ENCODE data around the gene ST3GAL3.

The ST3GAL3 gene

DNA sequence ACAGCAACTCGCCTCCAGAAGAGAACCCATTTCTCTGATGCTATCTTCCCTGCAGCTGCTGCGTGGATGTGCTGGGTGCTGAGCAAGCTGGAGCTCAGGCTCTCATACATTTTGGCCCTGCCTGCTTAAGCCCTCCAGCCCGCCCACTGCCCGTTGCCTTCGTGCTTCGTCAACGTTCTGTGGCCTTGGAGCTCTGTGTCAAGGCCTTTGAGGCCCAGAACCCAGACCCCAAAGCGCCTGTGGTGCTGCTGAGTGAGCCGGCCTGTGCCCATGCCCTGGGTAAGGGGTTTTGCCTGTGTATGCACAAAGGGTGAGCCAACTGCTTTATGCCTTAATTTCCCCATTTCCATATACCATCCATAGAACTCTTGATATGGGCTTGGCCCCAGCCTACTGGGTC lies 263.6 kb downstream of the ST3GAL3 start:
- FAIRE-seq, result no peak

GRCh38 chr1:43971336-43971980 lies 264.1 kb downstream of the ST3GAL3 start:
- FAIRE-seq, result no peak

- FAIRE-seq, result no peak
These were observed 266.7 kb downstream of the ST3GAL3 start for GRCh38 chr1:43973981-43974442.

GRCh38 chr1:43974443-43975248 lies 267.3 kb downstream of the ST3GAL3 start, which contains the start of gene ATP6V0B:
Gene ATP6V0B (plus strand): TSS chr1:43974960. CDS start chr1:43975041, 81 bp downstream.
- no peak for FAIRE-seq

GRCh38 chr1:43975249-43975961 lies 268.1 kb downstream of the ST3GAL3 start:
- FAIRE-seq, result no peak

- no peak for FAIRE-seq
These were observed 268.7 kb downstream of the ST3GAL3 start for GRCh38 chr1:43976045-43976444.

DNA sequence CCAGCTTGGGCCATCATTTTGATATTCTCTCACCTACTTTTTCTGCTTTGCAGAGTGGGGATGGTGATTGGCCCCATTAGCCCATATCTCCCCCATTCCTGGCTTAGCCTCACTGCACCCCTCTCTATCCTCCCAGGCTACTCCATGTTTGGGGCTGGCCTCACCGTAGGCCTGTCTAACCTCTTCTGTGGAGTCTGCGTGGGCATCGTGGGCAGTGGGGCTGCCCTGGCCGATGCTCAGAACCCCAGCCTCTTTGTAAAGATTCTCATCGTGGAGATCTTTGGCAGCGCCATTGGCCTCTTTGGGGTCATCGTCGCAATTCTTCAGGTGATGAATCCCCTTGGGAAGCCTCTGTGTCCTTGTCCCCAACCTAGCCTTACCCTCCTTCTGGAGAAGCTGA lies 269.6 kb downstream of the ST3GAL3 start:
- FAIRE-seq, result no peak

GRCh38 chr1:43977376-43978263 lies 270.3 kb downstream of the ST3GAL3 start:
- FAIRE-seq, result no peak

DNA sequence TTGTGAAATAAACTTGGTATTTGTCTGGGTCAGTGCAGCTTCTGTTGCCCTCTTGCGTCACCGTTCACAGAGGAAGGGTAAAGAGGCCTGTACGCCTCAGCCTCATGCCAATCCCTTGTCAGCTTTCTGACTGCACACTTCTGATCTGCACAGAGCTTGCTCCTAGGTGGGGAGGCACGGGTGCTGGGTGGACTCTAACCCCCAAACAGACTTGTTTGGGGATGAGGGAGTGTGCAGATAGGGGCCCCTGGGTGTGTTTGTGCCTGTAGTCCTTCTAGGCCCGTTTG lies 270.9 kb downstream of the ST3GAL3 start:
- no peak for FAIRE-seq

GRCh38 chr1:43978551-43979260 lies 271.4 kb downstream of the ST3GAL3 start, which contains the start of gene B4GALT2:
Gene B4GALT2 (plus strand): TSS chr1:43979210. CDS start chr1:43981161, 1,951 bp downstream.
- no peak for FAIRE-seq

- no peak for FAIRE-seq
These were observed 271.9 kb downstream of the ST3GAL3 start for GRCh38 chr1:43979261-43979527.

- no peak for FAIRE-seq
These were observed 272.4 kb downstream of the ST3GAL3 start for GRCh38 chr1:43979528-43980254.

DNA sequence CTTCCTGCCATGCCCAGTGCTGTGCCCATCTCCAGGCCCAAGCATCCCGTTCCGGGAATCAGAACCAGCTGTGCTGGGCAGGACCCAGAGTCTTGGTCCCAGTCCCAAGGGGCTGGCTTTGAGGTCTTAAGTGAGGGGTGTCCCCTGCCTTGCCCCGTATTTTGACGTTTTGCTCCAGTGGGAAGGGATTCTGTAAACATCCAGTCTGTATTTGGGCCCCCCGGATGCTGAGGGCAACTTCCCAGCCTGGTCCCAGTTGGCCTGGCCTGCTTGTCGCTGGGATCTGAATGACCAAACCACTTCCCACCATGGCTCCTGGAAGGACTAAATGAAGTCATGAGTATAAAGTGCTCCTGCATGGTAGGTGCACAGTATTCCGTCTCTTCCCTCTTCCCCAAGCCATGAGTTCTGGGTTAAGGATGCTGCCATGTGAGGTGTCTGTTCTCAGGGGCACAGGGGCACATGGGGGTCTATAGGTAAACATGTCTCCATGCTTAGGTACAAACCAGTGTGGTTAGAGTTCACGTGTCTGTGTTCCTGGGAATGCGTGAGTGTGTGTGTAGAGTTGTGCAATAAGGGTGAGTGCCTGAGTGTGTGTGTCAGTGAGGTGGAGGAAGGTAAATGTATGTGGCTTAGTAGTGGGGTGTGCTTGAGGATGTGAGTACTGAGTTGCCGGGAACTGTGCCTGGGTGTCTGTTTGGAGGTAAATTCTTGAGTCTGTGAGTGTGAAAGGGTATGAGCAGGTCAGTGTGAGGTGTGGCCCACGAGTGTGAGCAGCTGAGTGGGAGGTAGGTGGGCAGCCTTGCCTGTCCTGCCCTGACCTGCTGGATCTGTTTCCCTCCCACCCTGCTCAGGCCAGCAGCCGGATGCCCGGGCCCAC lies 273.2 kb downstream of the ST3GAL3 start:
- no peak for FAIRE-seq

Data from islet of Langerhans (tissue), 1 donor.